IMR-90 (cell line): ENCODE results near the gene MBLAC2. TPM values are rescaled to one million over a fixed set of nuclear protein-coding genes. Genes with fewer than 3 reads are reported as not detected.

Experiments
- ATAC-seq: fragments of 200-7000 bp; cut with Tn5 transposase; 2 replicates; pipeline ENCODE4 v1.9.1; 2020; ENCODE audit warnings: low read depth, mild to moderate bottlenecking, moderate library complexity
- BruUV-seq: library from RNA; stranded (reverse); fragments of 400-500 nt; replicated peaks from 2 replicates; lab custom pipeline; 2021; lab: Mats Ljungman, UMichigan
- CTCF ChIA-PET: fragments of 300-600 bp; formaldehyde crosslinking; extraction: SDS; loops from one replicate; lab custom pipeline; 2021; ENCODE audit warnings: antibody characterized with exemption; lab: Yijun Ruan, JAX
- POLR2A ChIA-PET: fragments of 300-600 bp; sonication (Branson Sonifier 250); formaldehyde crosslinking; loops from one replicate; lab custom pipeline; 2022; ENCODE audit warnings: antibody characterized with exemption; ENCODE audit not compliant: unreplicated experiment; lab: Charles Lee
- DNase-seq: peaks from one replicate; pipeline ENCODE4 v3.0.0; 2013
- H2AFZ ChIP-seq: replicated peaks from 2 replicates; pipeline ENCODE3; 2013; ENCODE audit warnings: low read length, mild to moderate bottlenecking; ENCODE audit not compliant: poor library complexity
- H2AK5ac ChIP-seq: 2 replicates; pipeline ENCODE4 v1.6.1; 2013; ENCODE audit warnings: low read depth, low read length, inconsistent platforms
- H2AK9ac ChIP-seq: replicated peaks from 2 replicates; pipeline ENCODE3; 2013; ENCODE audit warnings: mild to moderate bottlenecking, low read depth, low read length, moderate library complexity; ENCODE audit not compliant: poor library complexity
- H2BK120ac ChIP-seq: 2 replicates; pipeline ENCODE4 v1.6.1; 2013; ENCODE audit warnings: low read depth, low read length, inconsistent platforms
- H2BK15ac ChIP-seq: 3 replicates; pipeline ENCODE4 v1.6.1; 2013; ENCODE audit warnings: low read depth, low read length, inconsistent platforms
- H2BK20ac ChIP-seq: 2 replicates; pipeline ENCODE4 v1.6.1; 2013; ENCODE audit warnings: low read depth, mild to moderate bottlenecking, inconsistent platforms, low read length, moderate library complexity
- H2BK5ac ChIP-seq: 2 replicates; pipeline ENCODE4 v1.6.1; 2013; ENCODE audit warnings: mild to moderate bottlenecking, low read depth, low read length, inconsistent platforms; ENCODE audit not compliant: poor library complexity, severe bottlenecking
- H3K14ac ChIP-seq: replicated peaks from 2 replicates; pipeline ENCODE4 v1.6.1; 2013; ENCODE audit warnings: low read depth, low read length, inconsistent platforms
- H3K18ac ChIP-seq: 2 replicates; pipeline ENCODE4 v1.6.1; 2013; ENCODE audit warnings: low read depth, low read length, control low read depth
- H3K23ac ChIP-seq: 2 replicates; pipeline ENCODE4 v1.6.1; 2013; ENCODE audit warnings: low read depth, low read length, inconsistent platforms
- H3K27ac ChIP-seq: 2 replicates; pipeline ENCODE4 v1.5.1; 2013; ENCODE audit warnings: mild to moderate bottlenecking, control low read depth, low read length; ENCODE audit not compliant: insufficient read depth
- H3K27me3 ChIP-seq: 2 replicates; pipeline ENCODE4 v1.6.1; 2013; ENCODE audit warnings: low read length; ENCODE audit not compliant: control insufficient read depth, insufficient read depth
- H3K36me3 ChIP-seq: 2 replicates; pipeline ENCODE4 v1.6.1; 2013; ENCODE audit warnings: low read length, mixed read lengths; ENCODE audit not compliant: control insufficient read depth, insufficient read depth
- H3K4ac ChIP-seq: 2 replicates; pipeline ENCODE4 v1.6.1; 2013; ENCODE audit warnings: low read depth, low read length, inconsistent platforms
- H3K4me1 ChIP-seq: 2 replicates; pipeline ENCODE4 v1.6.1; 2013; ENCODE audit warnings: low read length, mixed read lengths; ENCODE audit not compliant: control insufficient read depth, insufficient read depth
- H3K4me2 ChIP-seq: 2 replicates; pipeline ENCODE4 v1.6.1; 2013; ENCODE audit warnings: low read depth, mild to moderate bottlenecking, control low read depth, low read length, moderate library complexity
- H3K4me3 ChIP-seq: 2 replicates; pipeline ENCODE4 v1.5.1; 2013; ENCODE audit warnings: low read depth, mild to moderate bottlenecking, control low read depth, low read length, moderate library complexity; ENCODE audit not compliant: insufficient read depth
- H3K56ac ChIP-seq: 2 replicates; pipeline ENCODE4 v1.6.1; 2013; ENCODE audit warnings: low read length, inconsistent platforms; ENCODE audit not compliant: insufficient read depth; ENCODE audit errors: extremely low read depth
- H3K79me1 ChIP-seq, 2 experiments: 2 replicates each; pipeline ENCODE4 v1.6.1; 2013; ENCODE audit warnings: low read length in 2 of 2, inconsistent platforms in 1 of 2, low read depth in 1 of 2
- H3K9ac ChIP-seq: 2 replicates; pipeline ENCODE4 v1.6.1; 2013; ENCODE audit warnings: low read depth, low read length, control low read depth
- H3K9me1 ChIP-seq: 2 replicates; pipeline ENCODE4 v1.6.1; 2013; ENCODE audit warnings: low read length, inconsistent platforms; ENCODE audit not compliant: insufficient read depth
- H3K9me3 ChIP-seq: 2 replicates; pipeline ENCODE4 v1.6.1; 2013; ENCODE audit warnings: low read length; ENCODE audit not compliant: control insufficient read depth, insufficient read depth
- H4K20me1 ChIP-seq: 2 replicates; pipeline ENCODE4 v1.6.1; 2013; ENCODE audit warnings: low read length, inconsistent platforms; ENCODE audit not compliant: insufficient read depth
- H4K5ac ChIP-seq: 2 replicates; pipeline ENCODE4 v1.6.1; 2013; ENCODE audit warnings: mild to moderate bottlenecking, low read depth, low read length, control low read depth
- H4K8ac ChIP-seq, 2 experiments: 2 replicates each; pipeline ENCODE4 v1.6.1; 2013; ENCODE audit warnings: low read depth in 2 of 2, low read length in 2 of 2, control low read depth in 1 of 2, inconsistent platforms in 1 of 2
- H4K91ac ChIP-seq: 2 replicates; pipeline ENCODE4 v1.6.1; 2013; ENCODE audit warnings: low read depth, low read length, inconsistent platforms; ENCODE audit not compliant: insufficient read depth
- CEBPB ChIP-seq: IDR thresholded peaks from 2 replicates; pipeline ENCODE4 v1.6.1; 2012; ENCODE audit warnings: low read depth, low read length, improper control_type of control experiment
- POLR2A ChIP-seq: IDR thresholded peaks from 2 replicates; pipeline ENCODE4 v1.6.1; 2012; ENCODE audit warnings: mild to moderate bottlenecking, low read depth, low read length
- RAD21 ChIP-seq: IDR thresholded peaks from 2 replicates; pipeline ENCODE4 v1.6.1; 2012; ENCODE audit warnings: low read length, improper control_type of control experiment
- SMC3 ChIP-seq: fragments of 150-350 bp; IDR thresholded peaks from 2 replicates; pipeline ENCODE4 v1.6.1; 2016; ENCODE audit warnings: low read depth, mild to moderate bottlenecking, antibody characterized with exemption, low read length, moderate library complexity
- WGBS, 2 experiments: methylation state at CpG; one replicate each; pipeline versions ENCODE4 v1.1.5 to v1.1.7; 2013; ENCODE audit warnings: missing lambda C conversion rate in 2 of 2; ENCODE audit not compliant: insufficient read length in 1 of 2; ENCODE audit errors: extremely low coverage in 2 of 2; 5-methylcytosine and 5-hydroxymethylcytosine counted together
- dilution Hi-C: fragments of 300-500 bp; cut with HindIII; formaldehyde crosslinking; loops from one replicate; pipeline ENCODE4 v1.14.3; 2018; ENCODE audit warnings: low sequenced_read_pairs; ENCODE audit not compliant: unreplicated experiment
- in situ Hi-C: fragments of 300-500 bp; cut with MboI; formaldehyde crosslinking; loops from 3 replicates; pipeline ENCODE4 v1.14.3; 2019; ENCODE audit warnings: low sequenced_read_pairs, inconsistent platforms, mixed read lengths
- intact Hi-C: fragments of 100-400 bp; cut with micrococcal nuclease; formaldehyde crosslinking; loops from 2 replicates; pipeline ENCODE4 v1.10.0; 2022
- polyA plus RNA-seq, 3 experiments: library from polyadenylated mRNA; depleted of rRNA; stranded (reverse); fragments of >200 nt; gene quantifications; 2 replicates each; pipeline ENCODE4 v1.2.3, GENCODE V29; 2012; ENCODE audit warnings: low replicate concordance in 1 of 3
- total RNA-seq: library from RNA; depleted of rRNA; stranded (reverse); fragments of >200 nt; gene quantifications from 2 replicates; pipeline ENCODE4 v1.2.3, GENCODE V29; 2012

The MBLAC2 gene
- total and polyA plus RNA-seq, 2 of the 4 experiments (the other 2 are of a cell fraction): 3.0 to 3.2 TPM

DNA sequence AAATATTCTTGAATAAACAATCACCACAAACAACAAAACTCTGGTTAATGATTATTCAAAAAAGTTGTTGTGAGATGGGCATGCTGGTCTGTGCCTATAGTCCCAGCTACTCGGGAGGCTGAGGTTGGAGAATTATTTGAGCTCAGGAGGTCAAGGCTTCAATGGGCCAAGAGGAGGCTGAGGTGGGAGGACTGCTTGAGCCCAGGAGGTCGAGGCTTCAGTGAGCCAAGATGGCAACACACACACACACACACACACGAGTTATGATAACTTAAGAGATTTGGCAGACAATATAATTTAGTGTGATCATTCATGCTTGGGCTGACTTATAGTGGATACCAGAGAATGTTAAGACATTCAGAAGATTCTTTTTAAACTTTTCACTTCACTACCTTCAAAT, 39.9 kb upstream of the MBLAC2 start:
- no peak overlapping the region for H2AK5ac ChIP-seq
- H4K91ac ChIP-seq: no peak overlapping the region
- H3K14ac ChIP-seq: no peak overlapping the region
- no peak overlapping the region for H4K5ac ChIP-seq
- ChIA-PET CTCF (interaction anchor here (0.6 to 1.1 kb wide), 2 partner anchors 10 to 75 kb away, joined by 3 read pairs; no protein-coding TSS in a partner anchor), POLR2A (no interaction called here)
- no peak overlapping the region for H2BK120ac ChIP-seq
- no peak overlapping the region for H3K56ac ChIP-seq
- H3K27me3 ChIP-seq: no peaks in the 10 kb centered on the region
- no peaks in the 10 kb centered on the region for H3K9me3 ChIP-seq
- peaks cover 5% of the 10 kb centered on the region; the same call in 1 of the 2 replicates for H3K36me3 ChIP-seq
- H3K9ac ChIP-seq: no peak overlapping the region
- H4K20me1 ChIP-seq: no peaks in the 10 kb centered on the region
- H3K4me3 ChIP-seq: no peak overlapping the region
- H3K18ac ChIP-seq: no peak overlapping the region
- no peak overlapping the region for H2BK5ac ChIP-seq
- no peak overlapping the region for H3K4me2 ChIP-seq
- intact Hi-C loops (no loop called here), dilution Hi-C loops (no loop called here), in situ Hi-C loops (no loop called here)
- H2BK15ac ChIP-seq: no peak overlapping the region
- H4K8ac ChIP-seq: no peak overlapping the region
- no peak overlapping the region for H3K4ac ChIP-seq
- DNase-seq: no peak
- H2AFZ ChIP-seq: no peak overlapping the region
- no peak overlapping the region for H2AK9ac ChIP-seq
- WGBS, 2 experiments: no CpG with 5 or more reads among the region's 3 CpGs
- no peak overlapping the region for H3K27ac ChIP-seq
- peaks cover 2% of the 10 kb centered on the region for H3K4me1 ChIP-seq
- H3K23ac ChIP-seq: no peak overlapping the region
- peaks cover 3 to 4% of the 10 kb centered on the region in 2 experiments; a peak in 1 of 4 replicates for H3K79me1 ChIP-seq
- no peak for ATAC-seq
- H2BK20ac ChIP-seq: no peak overlapping the region
- no peaks in the 10 kb centered on the region for H3K9me1 ChIP-seq
- BruUV-seq: no TSS peak
- no peak for TF ChIP-seq CEBPB
- no peak for TF ChIP-seq SMC3
- TF ChIP-seq POLR2A: no peak
- no peak for TF ChIP-seq RAD21
